HG03060 (cell line): ENCODE results near the gene PPT2.

Experiments
- ATAC-seq: cut with Tn5 transposase; IDR thresholded peaks from one replicate; pipeline ENCODE4 v1.9.1; 2021; ENCODE audit warnings: low read depth, moderate number of reproducible peaks; ENCODE audit not compliant: unreplicated experiment

The PPT2 gene

GRCh38 chr6:32151181-32151862 is 2.6 kb upstream of the PPT2 start:
- ATAC-seq = no peak

- ATAC-seq = no peak
Observed at GRCh38 chr6:32151863-32152768, 1.8 kb upstream of the PPT2 start, which contains the start of gene PRRT1. TSS of gene PRRT1 (minus strand) at chr6:32151939. CDS start at chr6:32151827, 112 bp downstream.

GRCh38 chr6:32152769-32153563 is 975 bp upstream of the PPT2 start:
- ATAC-seq = no peak

- no peak for ATAC-seq
Observed at GRCh38 chr6:32154514-32155161, 697 bp downstream of the PPT2 start.

- ATAC-seq = no peak
Observed at GRCh38 chr6:32156891-32157290, 3.0 kb downstream of the PPT2 start.

- no peak for ATAC-seq
Observed at GRCh38 chr6:32158052-32158451, 4.1 kb downstream of the PPT2 start.

GRCh38 chr6:32163559-32164258 is 9.8 kb downstream of the PPT2 start:
- ATAC-seq = no peak

GRCh38 chr6:32164295-32164694 is 10.4 kb downstream of the PPT2 start, which contains the start of gene EGFL8:
TSS of gene EGFL8 (plus strand) at chr6:32164595. CDS start at chr6:32166166, 1,571 bp downstream.
- ATAC-seq = no peak

- ATAC-seq = no peak
Observed at GRCh38 chr6:32166411-32167061, 12.6 kb downstream of the PPT2 start.

- ATAC-seq = no peak
Observed at GRCh38 chr6:32167154-32167760, 13.3 kb downstream of the PPT2 start.

- no peak for ATAC-seq
Observed at GRCh38 chr6:32167761-32168262, 13.9 kb downstream of the PPT2 start.

- ATAC-seq = no peak
Observed at GRCh38 chr6:32168350-32168749, 14.4 kb downstream of the PPT2 start.

- no peak for ATAC-seq
Observed at GRCh38 chr6:32168807-32169591, 15.1 kb downstream of the PPT2 start.

GRCh38 chr6:32170294-32170693 is 16.4 kb downstream of the PPT2 start:
- no peak for ATAC-seq

GRCh38 chr6:32171234-32171633 is 17.3 kb downstream of the PPT2 start:
- no peak for ATAC-seq

- ATAC-seq = no peak
Observed at GRCh38 chr6:32173051-32173727, 19.2 kb downstream of the PPT2 start.

GRCh38 chr6:32174416-32174815 is 20.5 kb downstream of the PPT2 start:
- ATAC-seq = no peak
